ENCODE measurements around the gene GBA2.

GBA2 gene

GRCh38 chr9:35737143-35737542 is 11.9 kb downstream of the GBA2 start:
- DNase-seq: no peak

GRCh38 chr9:35736201-35736633 is 12.8 kb downstream of the GBA2 start:
- DNase-seq: peak; percentile 53

- no peak for DNase-seq
Observed at GRCh38 chr9:35734096-35734495, 14.9 kb downstream of the GBA2 start.

- peak; percentile 57 for DNase-seq
Observed at GRCh38 chr9:35732800-35733541, 16.1 kb downstream of the GBA2 start.

- DNase-seq: peak; percentile 92
Observed at GRCh38 chr9:35732185-35732799, 16.7 kb downstream of the GBA2 start, which contains the start of the genes CREB3 and TLN1. Gene CREB3 (plus strand): TSS chr9:35732666. CDS start chr9:35732773, 107 bp downstream. Gene TLN1 (minus strand): TSS chr9:35732195. CDS start chr9:35725694, 6,501 bp downstream.

GRCh38 chr9:35731415-35732184 is 17.4 kb downstream of the GBA2 start:
- no peak for DNase-seq

- DNase-seq: no peak
Observed at GRCh38 chr9:35730486-35730854, 18.6 kb downstream of the GBA2 start.

- peak; percentile 60 for DNase-seq
Observed at GRCh38 chr9:35729700-35730485, 19.1 kb downstream of the GBA2 start.

GRCh38 chr9:35729101-35729500 is 19.9 kb downstream of the GBA2 start:
- no peak for DNase-seq

- DNase-seq: peak; percentile 83
Observed at GRCh38 chr9:35728041-35728971, 20.7 kb downstream of the GBA2 start.

- peak; percentile 27 for DNase-seq
Observed at GRCh38 chr9:35727676-35728040, 21.4 kb downstream of the GBA2 start.

- DNase-seq: no peak
Observed at GRCh38 chr9:35726931-35727330, 22.1 kb downstream of the GBA2 start.

- DNase-seq: no peak
Observed at GRCh38 chr9:35725362-35725761, 23.7 kb downstream of the GBA2 start.

- DNase-seq: no peak
Observed at GRCh38 chr9:35723908-35724307, 25.1 kb downstream of the GBA2 start.

- DNase-seq: no peak
Observed at GRCh38 chr9:35723426-35723825, 25.6 kb downstream of the GBA2 start.

GRCh38 chr9:35719546-35719945 is 29.5 kb downstream of the GBA2 start:
- DNase-seq: no peak

- DNase-seq: no peak
Observed at GRCh38 chr9:35718721-35719511, 30.1 kb downstream of the GBA2 start.

GRCh38 chr9:35717132-35717870 is 31.7 kb downstream of the GBA2 start:
- no peak for DNase-seq

- DNase-seq: no peak
Observed at GRCh38 chr9:35716230-35716629, 32.8 kb downstream of the GBA2 start.
